Psoas muscle (tissue), 8 donors: Measurements from ENCODE around the gene ZNF783. TPM values are rescaled to one million over a fixed set of nuclear protein-coding genes. Genes with fewer than 3 reads are reported as not detected.

Experiments
- ATAC-seq, 4 donors: fragments of 200-7000 bp; cut with Tn5 transposase; one replicate each; pipeline ENCODE4 v1.9.1; 2020; ENCODE audit warnings: moderate library complexity in 3 of 4, mild to moderate bottlenecking in 2 of 4
- DNase-seq, 2 donors: peaks; one replicate each; pipeline ENCODE4 v3.0.0-alpha.2; 2020
- H3K27ac ChIP-seq: fragments of 200-600 bp; one replicate; pipeline ENCODE4 v1.8.0; 2022
- H3K27me3 ChIP-seq, 3 donors: fragments of 200-600 bp in 1 of 3; one replicate each; pipeline versions ENCODE4 v1.6.1 to v1.8.0; 2013 to 2022; ENCODE audit warnings: low read length in 2 of 3, mild to moderate bottlenecking in 2 of 3, moderate library complexity in 1 of 3; ENCODE audit not compliant: insufficient read depth in 3 of 3
- H3K36me3 ChIP-seq, 2 donors: fragments of 200-600 bp in 1 of 2; one replicate each; pipeline versions ENCODE4 v1.6.1 to v1.8.0; 2013 to 2022; ENCODE audit warnings: low read depth in 1 of 2, mild to moderate bottlenecking in 1 of 2, moderate library complexity in 1 of 2; ENCODE audit not compliant: insufficient read depth in 1 of 2
- H3K4me1 ChIP-seq: fragments of 200-600 bp; one replicate; pipeline ENCODE4 v1.8.0; 2022
- H3K4me3 ChIP-seq: fragments of 200-600 bp; one replicate; pipeline ENCODE4 v1.8.0; 2022; ENCODE audit warnings: mild to moderate bottlenecking
- H3K9me3 ChIP-seq: fragments of 200-600 bp; one replicate; pipeline ENCODE4 v1.8.0; 2022
- CTCF ChIP-seq: fragments of 200-600 bp; IDR thresholded peaks from one replicate; pipeline ENCODE4 v1.8.0; 2022; ENCODE audit warnings: antibody characterized with exemption
- WGBS, 3 donors: extraction: QIAGEN DNeasy Blood & Tissue Kit; methylation state at CpG; one replicate each; pipeline versions ENCODE4 v1.1.6 to v1.1.7; 2013; 5-methylcytosine and 5-hydroxymethylcytosine counted together
- intact Hi-C, 2 donors: fragments of 100-400 bp; cut with DNase I; formaldehyde crosslinking; loops; one replicate each; pipeline versions ENCODE4 v1.11.0 to v1.14.2; 2022
- polyA plus RNA-seq, 3 donors: library from polyadenylated mRNA; stranded (reverse); fragments of 200-250 nt; gene quantifications; one replicate each; pipeline ENCODE4 v1.2.3, GENCODE V29; 2013
- total RNA-seq, 4 donors: library from RNA; stranded (reverse); fragmentation: NEBNext Ultra II Directional in 2 of 4; extraction: Animal tissue kit (Norgen Biotek cat#: 25700) in 2 of 4; gene quantifications; one replicate each; pipeline versions ENCODE4 v1.2.1 to v1.2.4, GENCODE V29; 2021 to 2023
- donor health status: healthy with polysubstance abuse.
- donor health status: DM: no; HTN: no; CAD: no; lungs with moderate emphysema.
- donor health status: Bipolar disorder and iron deficiency.
- donor health status: healthy.
- donor health status: DM: yes; HTN: yes; CAD: no.
- donor health status: DM: no; HTN: no; CAD: no.
- donor health status: DM: no; HTN: no; CAD: no.
- donor health status: DM: yes; HTN: yes; CAD: no.

Gene ZNF783
- total and polyA plus RNA-seq, 7 donors: 4.2 to 11.1 (median 6.3) TPM

GRCh38 chr7:149294634-149295480, 32.9 kb downstream of the ZNF783 start:
- DNase-seq: no peak
- WGBS, 3 donors: 96 to 97% (median 97%) methylated on average over 55 of the region's 55 CpGs

GRCh38 chr7:149295481-149295850, 33.5 kb downstream of the ZNF783 start:
- no peak for TF ChIP-seq CTCF
- Histone ChIP-seq H3K4me1 (no peaks in the 10 kb centered on the region), H3K27me3 (no peaks in the 10 kb centered on the region), H3K36me3 (peaks cover 0 to 30% of the 10 kb centered on the region in 2 donors), H3K27ac (no peak overlapping the region), H3K4me3 (no peak overlapping the region), H3K9me3 (no peaks in the 10 kb centered on the region)
- 88 to 94% (median 94%) methylated on average over 6 of the region's 6 CpGs for WGBS, 3 donors
- intact Hi-C loops: no loop called here
- DNase-seq (no peak), ATAC-seq (no peak)

More at GRCh38 chr7:149294634-149295480, 32.9 kb downstream of the ZNF783 start:
- Histone ChIP-seq H3K4me3 (no peak overlapping the region), H3K36me3 (peaks cover 0 to 30% of the 10 kb centered on the region in 2 donors), H3K27me3 (no peaks in the 10 kb centered on the region), H3K9me3 (no peaks in the 10 kb centered on the region), H3K4me1 (no peaks in the 10 kb centered on the region), H3K27ac (no peak overlapping the region)
- no peak for ATAC-seq
- TF ChIP-seq CTCF: no peak
- intact Hi-C loops: no loop called here

GRCh38 chr7:149296368-149296767, 34.4 kb downstream of the ZNF783 start:
- intact Hi-C loops: no loop called here
- H3K27ac ChIP-seq: no peak overlapping the region
- no peaks in the 10 kb centered on the region for H3K27me3 ChIP-seq
- no peaks in the 10 kb centered on the region for H3K9me3 ChIP-seq
- WGBS, 3 donors: 66 to 88% (median 78%) methylated on average over 2 to 4 of the region's 4 CpGs
- no peak for DNase-seq
- TF ChIP-seq CTCF: no peak
- no peak for ATAC-seq
- H3K4me3 ChIP-seq: no peak overlapping the region
- H3K36me3 ChIP-seq: peaks cover 0 to 30% of the 10 kb centered on the region in 2 donors
- H3K4me1 ChIP-seq: no peaks in the 10 kb centered on the region

- Histone ChIP-seq H3K4me1 (no peaks in the 10 kb centered on the region), H3K9me3 (no peaks in the 10 kb centered on the region), H3K27me3 (no peaks in the 10 kb centered on the region), H3K27ac (no peak overlapping the region), H3K4me3 (no peak overlapping the region), H3K36me3 (peaks cover 0 to 26% of the 10 kb centered on the region in 2 donors)
- DNase-seq (no peak), ATAC-seq (peak in 1 of 4 donors; percentile 66)
- 67 to 77% (median 71%) methylated on average over 5 of the region's 5 CpGs for WGBS, 3 donors
- TF ChIP-seq CTCF: no peak
- intact Hi-C loops: no loop called here
Measured at GRCh38 chr7:149297034-149297755, 35.2 kb downstream of the ZNF783 start.
